NB4 (cell line): ENCODE data around the gene SSC5D.

ENCODE experiments used
- TF ChIP-seq, protein P1 (sequence below): IDR thresholded peaks from one replicate; pipeline ENCODE4 v1.5.1; 2012; ENCODE audit warnings: low read depth, low read length
- TF ChIP-seq, protein P2 (sequence below): IDR thresholded peaks from 2 replicates; pipeline ENCODE4 v1.6.1; 2011; ENCODE audit warnings: low read depth, low read length

DNA sequence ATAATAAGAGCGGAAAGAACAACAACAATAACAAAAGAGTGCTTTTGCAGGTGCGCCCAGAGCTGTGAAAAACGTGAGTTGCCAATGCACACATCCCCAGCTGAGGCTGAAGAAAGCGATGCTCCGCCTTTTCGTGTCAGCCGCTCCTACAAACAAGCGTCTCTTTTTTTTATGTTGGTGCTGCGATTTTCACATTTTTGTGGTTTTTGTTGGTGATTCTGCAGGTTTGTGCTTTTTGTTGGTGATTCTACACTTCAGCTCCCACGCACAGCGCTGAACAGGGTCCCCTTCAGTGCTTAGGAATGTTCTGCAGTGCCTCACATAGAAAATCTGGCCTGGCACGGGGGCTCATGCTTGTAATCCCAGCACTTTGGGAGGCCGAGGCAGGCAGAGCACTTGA lies 64.4 kb downstream of the SSC5D start:
- TF ChIP-seq, protein P1, sequence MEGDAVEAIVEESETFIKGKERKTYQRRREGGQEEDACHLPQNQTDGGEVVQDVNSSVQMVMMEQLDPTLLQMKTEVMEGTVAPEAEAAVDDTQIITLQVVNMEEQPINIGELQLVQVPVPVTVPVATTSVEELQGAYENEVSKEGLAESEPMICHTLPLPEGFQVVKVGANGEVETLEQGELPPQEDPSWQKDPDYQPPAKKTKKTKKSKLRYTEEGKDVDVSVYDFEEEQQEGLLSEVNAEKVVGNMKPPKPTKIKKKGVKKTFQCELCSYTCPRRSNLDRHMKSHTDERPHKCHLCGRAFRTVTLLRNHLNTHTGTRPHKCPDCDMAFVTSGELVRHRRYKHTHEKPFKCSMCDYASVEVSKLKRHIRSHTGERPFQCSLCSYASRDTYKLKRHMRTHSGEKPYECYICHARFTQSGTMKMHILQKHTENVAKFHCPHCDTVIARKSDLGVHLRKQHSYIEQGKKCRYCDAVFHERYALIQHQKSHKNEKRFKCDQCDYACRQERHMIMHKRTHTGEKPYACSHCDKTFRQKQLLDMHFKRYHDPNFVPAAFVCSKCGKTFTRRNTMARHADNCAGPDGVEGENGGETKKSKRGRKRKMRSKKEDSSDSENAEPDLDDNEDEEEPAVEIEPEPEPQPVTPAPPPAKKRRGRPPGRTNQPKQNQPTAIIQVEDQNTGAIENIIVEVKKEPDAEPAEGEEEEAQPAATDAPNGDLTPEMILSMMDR, result no peak
- TF ChIP-seq, protein P2, sequence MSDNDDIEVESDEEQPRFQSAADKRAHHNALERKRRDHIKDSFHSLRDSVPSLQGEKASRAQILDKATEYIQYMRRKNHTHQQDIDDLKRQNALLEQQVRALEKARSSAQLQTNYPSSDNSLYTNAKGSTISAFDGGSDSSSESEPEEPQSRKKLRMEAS, result no peak
